PC-3 (cell line): ENCODE measurements around the gene SLC1A3.

Source experiments
- CTCF ChIP-seq: fragments of 300-600 bp; sonication (generic); conservative IDR thresholded peaks from 2 replicates; pipeline ENCODE4 v1.5.1; 2017; ENCODE audit warnings: antibody characterized with exemption, low read depth, mild to moderate bottlenecking, low read length
- EZH2 ChIP-seq: fragments of 300-600 bp; sonication (generic); IDR thresholded peaks from one replicate; pipeline ENCODE4 v1.6.1; 2017; ENCODE audit warnings: antibody characterized with exemption, mild to moderate bottlenecking, low read length; ENCODE audit not compliant: unreplicated experiment

GRCh38 chr5:36651761-36652685 lies 45.6 kb downstream of the SLC1A3 start:
- no peak for TF ChIP-seq CTCF
- TF ChIP-seq EZH2 = no peak
